Measurements from ENCODE around the gene JMJD8.

DNA sequence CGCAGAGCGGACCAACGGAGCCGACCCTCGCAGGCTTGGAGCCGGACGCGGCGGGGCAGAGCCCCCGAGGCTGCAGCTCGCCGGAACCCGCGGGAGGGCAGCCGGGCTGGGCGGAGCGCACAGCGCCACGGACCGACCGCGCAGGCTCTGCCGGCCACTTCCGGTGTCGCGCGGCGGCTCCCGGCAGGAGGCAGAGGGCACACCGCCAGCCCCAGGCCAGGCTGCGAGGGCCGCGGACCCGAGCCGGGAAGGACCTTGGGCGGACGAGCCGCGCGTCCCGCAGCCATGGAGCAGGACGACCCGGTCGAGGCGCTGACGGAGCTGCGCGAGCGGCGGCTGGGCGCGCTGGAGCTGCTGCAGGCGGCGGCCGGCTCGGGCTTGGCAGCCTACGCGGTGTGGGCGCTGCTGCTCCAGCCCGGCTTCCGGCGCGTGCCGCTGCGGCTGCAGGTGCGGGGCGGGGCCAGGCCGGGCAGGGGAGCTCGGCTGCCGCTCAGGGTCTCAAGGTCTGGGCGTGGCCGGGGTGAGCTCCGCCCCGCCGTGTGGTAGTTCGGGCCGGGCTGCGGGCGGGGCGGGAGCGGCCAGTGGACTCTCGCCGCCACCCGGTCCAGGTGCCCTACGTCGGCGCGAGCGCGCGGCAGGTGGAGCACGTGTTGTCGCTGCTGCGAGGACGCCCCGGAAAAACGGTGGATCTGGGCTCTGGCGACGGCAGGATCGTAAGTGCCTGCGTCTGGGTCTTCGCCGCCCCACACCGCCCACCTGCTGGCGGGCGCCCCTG lies 37.0 kb upstream of the JMJD8 start, which contains the start of gene ANTKMT:
- TF ChIP-seq, protein P1, sequence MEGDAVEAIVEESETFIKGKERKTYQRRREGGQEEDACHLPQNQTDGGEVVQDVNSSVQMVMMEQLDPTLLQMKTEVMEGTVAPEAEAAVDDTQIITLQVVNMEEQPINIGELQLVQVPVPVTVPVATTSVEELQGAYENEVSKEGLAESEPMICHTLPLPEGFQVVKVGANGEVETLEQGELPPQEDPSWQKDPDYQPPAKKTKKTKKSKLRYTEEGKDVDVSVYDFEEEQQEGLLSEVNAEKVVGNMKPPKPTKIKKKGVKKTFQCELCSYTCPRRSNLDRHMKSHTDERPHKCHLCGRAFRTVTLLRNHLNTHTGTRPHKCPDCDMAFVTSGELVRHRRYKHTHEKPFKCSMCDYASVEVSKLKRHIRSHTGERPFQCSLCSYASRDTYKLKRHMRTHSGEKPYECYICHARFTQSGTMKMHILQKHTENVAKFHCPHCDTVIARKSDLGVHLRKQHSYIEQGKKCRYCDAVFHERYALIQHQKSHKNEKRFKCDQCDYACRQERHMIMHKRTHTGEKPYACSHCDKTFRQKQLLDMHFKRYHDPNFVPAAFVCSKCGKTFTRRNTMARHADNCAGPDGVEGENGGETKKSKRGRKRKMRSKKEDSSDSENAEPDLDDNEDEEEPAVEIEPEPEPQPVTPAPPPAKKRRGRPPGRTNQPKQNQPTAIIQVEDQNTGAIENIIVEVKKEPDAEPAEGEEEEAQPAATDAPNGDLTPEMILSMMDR (IDR thresholded peaks at IDR 0.05), result no peak
- TF ChIP-seq POLR2AphosphoS5 (IDR thresholded peaks at IDR 0.05; ENCODE audit: low read depth, low read length), result peak; percentile 31
- TF ChIP-seq SIN3A (IDR thresholded peaks at IDR 0.05; ENCODE audit: borderline replicate concordance, insufficient read depth, low read depth, low read length), result no peak
- TF ChIP-seq, protein P2, sequence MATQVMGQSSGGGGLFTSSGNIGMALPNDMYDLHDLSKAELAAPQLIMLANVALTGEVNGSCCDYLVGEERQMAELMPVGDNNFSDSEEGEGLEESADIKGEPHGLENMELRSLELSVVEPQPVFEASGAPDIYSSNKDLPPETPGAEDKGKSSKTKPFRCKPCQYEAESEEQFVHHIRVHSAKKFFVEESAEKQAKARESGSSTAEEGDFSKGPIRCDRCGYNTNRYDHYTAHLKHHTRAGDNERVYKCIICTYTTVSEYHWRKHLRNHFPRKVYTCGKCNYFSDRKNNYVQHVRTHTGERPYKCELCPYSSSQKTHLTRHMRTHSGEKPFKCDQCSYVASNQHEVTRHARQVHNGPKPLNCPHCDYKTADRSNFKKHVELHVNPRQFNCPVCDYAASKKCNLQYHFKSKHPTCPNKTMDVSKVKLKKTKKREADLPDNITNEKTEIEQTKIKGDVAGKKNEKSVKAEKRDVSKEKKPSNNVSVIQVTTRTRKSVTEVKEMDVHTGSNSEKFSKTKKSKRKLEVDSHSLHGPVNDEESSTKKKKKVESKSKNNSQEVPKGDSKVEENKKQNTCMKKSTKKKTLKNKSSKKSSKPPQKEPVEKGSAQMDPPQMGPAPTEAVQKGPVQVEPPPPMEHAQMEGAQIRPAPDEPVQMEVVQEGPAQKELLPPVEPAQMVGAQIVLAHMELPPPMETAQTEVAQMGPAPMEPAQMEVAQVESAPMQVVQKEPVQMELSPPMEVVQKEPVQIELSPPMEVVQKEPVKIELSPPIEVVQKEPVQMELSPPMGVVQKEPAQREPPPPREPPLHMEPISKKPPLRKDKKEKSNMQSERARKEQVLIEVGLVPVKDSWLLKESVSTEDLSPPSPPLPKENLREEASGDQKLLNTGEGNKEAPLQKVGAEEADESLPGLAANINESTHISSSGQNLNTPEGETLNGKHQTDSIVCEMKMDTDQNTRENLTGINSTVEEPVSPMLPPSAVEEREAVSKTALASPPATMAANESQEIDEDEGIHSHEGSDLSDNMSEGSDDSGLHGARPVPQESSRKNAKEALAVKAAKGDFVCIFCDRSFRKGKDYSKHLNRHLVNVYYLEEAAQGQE (IDR thresholded peaks at IDR 0.05; ENCODE audit: insufficient read depth in 1 of 2, low read depth in 2 of 2, low read length in 1 of 2), result peak in 1 of 2 experiments; percentile 66; a peak in 2 of 4 replicates
